Liver (tissue), 4 donors: ENCODE measurements around the gene SP140L. TPM values are rescaled to one million over a fixed set of nuclear protein-coding genes. Genes with fewer than 3 reads are reported as not detected.

Experiments used
- polyA plus RNA-seq, 2 donors: library from polyadenylated mRNA; stranded (reverse) in 1 of 2; unstranded in 1 of 2; fragments of 200-250 nt in 1 of 2; fragments of >200 nt in 1 of 2; fragmentation: Nextera tagmentation in 1 of 2; extraction: Ambion mirVana in 1 of 2; gene quantifications; one replicate each; pipeline versions ENCODE4 v1.2.1 to v1.2.3, GENCODE V29; 2013 to 2015
- total RNA-seq, 2 donors: library from RNA; depleted of rRNA; stranded (reverse); fragments of >200 nt; gene quantifications; one replicate each; pipeline ENCODE4 v1.2.3, GENCODE V29; 2014
- donor health status: healthy.
- donor health status: healthy.
- donor health status: healthy.

SP140L gene
- total and polyA plus RNA-seq, 4 donors = 3.1 to 21.5 (median 6.6) TPM

Other genes with a start within 250 kb of the SP140L start
- gene SP110, start 107.2 kb upstream of the SP140L start, total RNA-seq = 1 to 10 TPM; 5.3 to 9.9 TPM
- 10 to 100 TPM in 1 of 2 donors, 1 to 10 TPM in 1; 6.6 to 15.4 TPM for gene SP110, start 107.2 kb upstream of the SP140L start, polyA plus RNA-seq
- 1 to 10 TPM; 1.1 to 1.8 TPM for gene SP140, start 101.5 kb upstream of the SP140L start, total RNA-seq
- under 1 TPM; 0.40 to 0.46 TPM for gene SP140, start 101.5 kb upstream of the SP140L start, polyA plus RNA-seq
- 10 to 100 TPM; 29.0 to 37.1 TPM for gene SP100, start 89.0 kb downstream of the SP140L start, total RNA-seq
- 10 to 100 TPM; 21.9 to 45.5 TPM for gene SP100, start 89.0 kb downstream of the SP140L start, polyA plus RNA-seq